SK-N-SH (cell line): ENCODE results near the gene CEP57L1. TPM values are rescaled to one million over a fixed set of nuclear protein-coding genes. Genes with fewer than 3 reads are reported as not detected.

Source experiments
- CTCF ChIA-PET: fragments of 300-600, 350-600 bp; formaldehyde crosslinking; extraction: SDS; loops from one replicate; lab custom pipeline; 2021; lab: Yijun Ruan, JAX
- POLR2A ChIA-PET: fragments of 350-600 bp; sonication (Branson Sonifier 250); formaldehyde crosslinking; extraction: SDS; loops from one replicate; lab custom pipeline; 2020; ENCODE audit warnings: antibody characterized with exemption, inconsistent platforms; lab: Yijun Ruan, JAX
- DNase-seq: peaks from one replicate; pipeline ENCODE4 v3.0.0; 2012
- H2AFZ ChIP-seq: fragments of 200-600 bp; sonication (generic); 2 replicates; pipeline ENCODE4 v1.8.1; 2016; ENCODE audit warnings: antibody characterized with exemption, mild to moderate bottlenecking, low read depth
- H3F3A ChIP-seq: fragments of 200-600 bp; sonication (generic); replicated peaks from 2 replicates; pipeline ENCODE3; 2016; ENCODE audit warnings: antibody characterized with exemption, mild to moderate bottlenecking; ENCODE audit not compliant: insufficient read depth
- H3K27ac ChIP-seq, 2 experiments: fragments of 200-500 bp in 1 of 2; fragments of 200-600 bp in 1 of 2; sonication (Bioruptor generic) in 1 of 2; sonication (generic), shearing (Covaris generic) in 1 of 2; 2 replicates each; pipeline versions ENCODE4 v1.5.1 to v1.6.1; 2014 to 2016; ENCODE audit warnings: low read depth in 2 of 2, inconsistent platforms in 1 of 2, low read length in 1 of 2, mild to moderate bottlenecking in 1 of 2, mixed read lengths in 1 of 2
- H3K27me3 ChIP-seq: fragments of 200-600 bp; sonication (generic), shearing (Covaris generic); 2 replicates; pipeline ENCODE4 v1.6.1; 2016; ENCODE audit warnings: mixed run types; ENCODE audit not compliant: insufficient read depth
- H3K36me3 ChIP-seq, 2 experiments: fragments of 200-500 bp in 1 of 2; fragments of 200-600 bp in 1 of 2; sonication (Bioruptor generic) in 1 of 2; sonication (generic) in 1 of 2; replicated peaks in 1 of 2; 2 replicates each; pipeline versions ENCODE3 to v1.5.1; 2014 to 2016; ENCODE audit warnings: low read length in 1 of 2, mild to moderate bottlenecking in 1 of 2; ENCODE audit not compliant: insufficient read depth in 2 of 2, control insufficient read depth in 1 of 2
- H3K4me1 ChIP-seq, 2 experiments: fragments of 200-500 bp in 1 of 2; fragments of 200-600 bp in 1 of 2; sonication (Bioruptor generic) in 1 of 2; sonication (generic), shearing (Covaris generic) in 1 of 2; 2 replicates each; pipeline versions ENCODE4 v1.5.1 to v1.6.1; 2014 to 2016; ENCODE audit warnings: low read depth in 1 of 2, low read length in 1 of 2, mixed run types in 1 of 2; ENCODE audit not compliant: insufficient read depth in 2 of 2, control insufficient read depth in 1 of 2
- H3K4me2 ChIP-seq: fragments of 200-600 bp; sonication (generic), shearing (Covaris generic); 2 replicates; pipeline ENCODE4 v1.6.1; 2017; ENCODE audit warnings: mixed run types
- H3K4me3 ChIP-seq, 2 experiments: fragments of 200-500 bp in 1 of 2; fragments of 200-600 bp in 1 of 2; sonication (Bioruptor generic) in 1 of 2; sonication (generic), shearing (Covaris generic) in 1 of 2; 2 replicates each; pipeline versions ENCODE4 v1.5.1 to v1.8.1; 2014 to 2016; ENCODE audit warnings: low read depth in 2 of 2, inconsistent platforms in 1 of 2, low read length in 1 of 2, mild to moderate bottlenecking in 1 of 2, mixed read lengths in 1 of 2, moderate library complexity in 1 of 2
- H3K79me2 ChIP-seq: fragments of 200-600 bp; sonication (generic); 2 replicates; pipeline ENCODE4 v1.8.1; 2017; ENCODE audit warnings: mild to moderate bottlenecking; ENCODE audit not compliant: insufficient read depth
- H3K9ac ChIP-seq: fragments of 200-600 bp; sonication (generic); 2 replicates; pipeline ENCODE4 v1.6.1; 2017; ENCODE audit warnings: mixed run types
- H3K9me2 ChIP-seq: fragments of 200-600 bp; sonication (generic); 2 replicates; pipeline ENCODE4 v1.6.1; 2017; ENCODE audit warnings: mixed run types
- H3K9me3 ChIP-seq: fragments of 200-600 bp; sonication (generic); 2 replicates; pipeline ENCODE4 v1.6.1; 2017; ENCODE audit warnings: mixed run types, mild to moderate bottlenecking, moderate library complexity
- H4K20me1 ChIP-seq: fragments of 200-600 bp; sonication (generic); 2 replicates; pipeline ENCODE4 v1.6.1; 2017; ENCODE audit warnings: mild to moderate bottlenecking, mixed run types; ENCODE audit not compliant: insufficient read depth
- CTCF ChIP-seq: fragments of 200-600 bp; sonication (generic); IDR thresholded peaks from 2 replicates; pipeline ENCODE4 v1.6.1; 2017; ENCODE audit warnings: antibody characterized with exemption, mild to moderate bottlenecking, moderate library complexity
- EP300 ChIP-seq, 2 experiments: IDR thresholded peaks; 2 replicates each; pipeline versions ENCODE4 v1.4.0 to v1.6.1; 2012; ENCODE audit warnings: borderline replicate concordance in 1 of 2, low read depth in 1 of 2, low read length in 1 of 2
- FOSL2 ChIP-seq: IDR thresholded peaks from 2 replicates; pipeline ENCODE4 v1.4.0; 2012; ENCODE audit warnings: low read depth, mild to moderate bottlenecking, moderate library complexity, borderline replicate concordance
- GABPA ChIP-seq: IDR thresholded peaks from 2 replicates; pipeline ENCODE4 v1.4.0; 2012; ENCODE audit warnings: low read depth, mild to moderate bottlenecking
- GATA2 ChIP-seq: sonication (generic); formaldehyde crosslinking; IDR thresholded peaks from 2 replicates; pipeline ENCODE4 v1.5.0; 2020; ENCODE audit warnings: mild to moderate bottlenecking, missing genetic modification reagents
- MAX ChIP-seq: IDR thresholded peaks from 2 replicates; pipeline ENCODE4 v1.4.0; 2012; ENCODE audit warnings: low read depth
- NFIC ChIP-seq: IDR thresholded peaks from 2 replicates; pipeline ENCODE4 v1.4.0; 2012; ENCODE audit warnings: borderline replicate concordance
- NRF1 ChIP-seq: IDR thresholded peaks from 2 replicates; pipeline ENCODE4 v1.6.1; 2012; ENCODE audit warnings: low read depth, mild to moderate bottlenecking, low read length
- PBX3 ChIP-seq: IDR thresholded peaks from 2 replicates; pipeline ENCODE4; 2012
- POLR2AphosphoS5 ChIP-seq: IDR thresholded peaks from 2 replicates; pipeline ENCODE4 v1.6.1; 2012; ENCODE audit warnings: low read depth, low read length
- REST ChIP-seq: IDR thresholded peaks from 2 replicates; pipeline ENCODE4 v1.6.1; 2012; ENCODE audit warnings: mild to moderate bottlenecking, low read depth, low read length, moderate library complexity
- RXRA ChIP-seq: IDR thresholded peaks from 2 replicates; pipeline ENCODE4 v1.4.0; 2012; ENCODE audit warnings: low read depth, mild to moderate bottlenecking, borderline replicate concordance
- SIN3A ChIP-seq: IDR thresholded peaks from 2 replicates; pipeline ENCODE4 v1.6.1; 2012; ENCODE audit warnings: low read depth, mild to moderate bottlenecking, low read length, moderate library complexity, borderline replicate concordance
- SMC3 ChIP-seq: IDR thresholded peaks from 2 replicates; pipeline ENCODE4 v1.6.1; 2012; ENCODE audit warnings: low read depth, low read length, improper control_type of control experiment
- TAF1 ChIP-seq: IDR thresholded peaks from 2 replicates; pipeline ENCODE4 v1.6.1; 2012; ENCODE audit warnings: low read depth, mild to moderate bottlenecking, low read length, moderate library complexity, borderline replicate concordance
- TCF12 ChIP-seq: IDR thresholded peaks from 2 replicates; pipeline ENCODE4 v1.4.0; 2012
- TEAD4 ChIP-seq: IDR thresholded peaks from 2 replicates; pipeline ENCODE4 v1.4.0; 2012; ENCODE audit warnings: mild to moderate bottlenecking, borderline replicate concordance; ENCODE audit not compliant: insufficient read depth
- USF2 ChIP-seq: fragments of 150-350 bp; IDR thresholded peaks from 2 replicates; pipeline ENCODE4 v1.6.1; 2017; ENCODE audit warnings: antibody characterized with exemption, low read length, low read depth, borderline replicate concordance
- WGBS: methylation state at CpG from one replicate; pipeline ENCODE4 v1.1.6; 2017; ENCODE audit warnings: low lambda C conversion rate; 5-methylcytosine and 5-hydroxymethylcytosine counted together
- polyA plus RNA-seq, 3 experiments: library from polyadenylated mRNA; depleted of rRNA; stranded (reverse); fragments of >200 nt; gene quantifications; 2 replicates each; pipeline ENCODE4 v1.2.3, GENCODE V29; 2012

Gene CEP57L1
- polyA plus RNA-seq, 1 of the 3 experiments (the other 2 are of a cell fraction) = 7.3 TPM

- peaks cover 14% of the 10 kb centered on the region; the same call in 1 of the 2 replicates for H4K20me1 ChIP-seq
- no peaks in the 10 kb centered on the region for H3K27me3 ChIP-seq
- H3K4me1 ChIP-seq = peaks cover 5 to 15% of the 10 kb centered on the region in 2 experiments; a peak in 2 of 4 replicates
- H3K4me3 ChIP-seq = peak overlapping the region; percentile 90 to 96
- H3K36me3 ChIP-seq = no peaks in the 10 kb centered on the region
- no peaks in the 10 kb centered on the region for H3K9me3 ChIP-seq
- H3K9ac ChIP-seq = peak overlapping the region; percentile 97
- H3K9me2 ChIP-seq = no peaks in the 10 kb centered on the region
- peaks cover 77% of the 10 kb centered on the region for H3K79me2 ChIP-seq
- POLR2A ChIA-PET = no interaction called here
- 1% methylated on average over 8 of the region's 8 CpGs for WGBS
- H3K27ac ChIP-seq = peak overlapping the region; percentile 99
- no peak for DNase-seq
- peak overlapping the region; percentile 91 for H3K4me2 ChIP-seq
- CTCF ChIA-PET = interaction anchor here (1.5 to 3.0 kb wide), 2 partner anchors 10 to 288 kb away, joined by 4 to 9 read pairs; no protein-coding TSS in a partner anchor
- H2AFZ ChIP-seq = peak overlapping the region; percentile 92
- TF ChIP-seq FOSL2 (no peak), MAX (0 out of 2 replicates have a peak, but pooled peaks have one; percentile 47), PBX3 (no peak)
- TF ChIP-seq, all 33 proteins: peak for 1
- peaks cover 5% of the 10 kb centered on the region for H3F3A ChIP-seq
These were observed 453 bp downstream of the CEP57L1 start for GRCh38 chr6:109095835-109096084.

- CTCF ChIA-PET = no interaction called here
- POLR2A ChIA-PET = no interaction called here
- Histone ChIP-seq H4K20me1 (peaks cover 14% of the 10 kb centered on the region; the same call in 1 of the 2 replicates), H3K9me3 (no peaks in the 10 kb centered on the region), H3K9me2 (no peaks in the 10 kb centered on the region), H3K27me3 (no peaks in the 10 kb centered on the region), H3K4me3 (peak overlapping the region; percentile 90 to 96), H3K4me2 (peak overlapping the region; percentile 91), H3K36me3 (no peaks in the 10 kb centered on the region), H3K4me1 (peaks cover 5 to 14% of the 10 kb centered on the region in 2 experiments; a peak in 2 of 4 replicates), H3K27ac (peak overlapping the region; percentile 99), H3K9ac (peak overlapping the region; percentile 97), H3K79me2 (peaks cover 77% of the 10 kb centered on the region), H2AFZ (peak overlapping the region; percentile 92), H3F3A (peaks cover 5% of the 10 kb centered on the region)
- WGBS = 56% methylated on average over 6 of the region's 6 CpGs
- DNase-seq = no peak
- TF ChIP-seq GABPA (no peak), POLR2AphosphoS5 (no peak), USF2 (no peak), SIN3A (no peak), SMC3 (no peak), RXRA (no peak), TCF12 (no peak), PBX3 (no peak), TEAD4 (no peak), EP300 (IDR thresholded peaks at IDR 0.05; ENCODE audit: borderline replicate concordance in 1 of 2, low read depth in 1 of 2, low read length in 1 of 2) (no peak), GATA2 (CRISPR knock-in tag) (no peak), CTCF (no peak), NFIC (no peak), TAF1 (no peak), REST (no peak), NRF1 (no peak)
These were observed 901 bp downstream of the CEP57L1 start for GRCh38 chr6:109096208-109096607.
